GF-D8 (cell line): Measurements from ENCODE around the gene EFCAB5.
"Not testable (repeated sequence)": the region's sequence is repeated elsewhere in the genome, so short reads cannot be mapped to it uniquely, and the experiment has no call there.

Experiments used
- DNase-seq: peaks from one replicate; lab custom pipeline; 2025; lab: John Stamatoyannopoulos, UW

EFCAB5 gene

GRCh38 chr17:29941334-29941733 lies at the start of gene EFCAB5:
TSS of gene EFCAB5 (plus strand) at chr17:29941634. CDS start at chr17:29941797, 163 bp downstream.
- no peak for DNase-seq

DNA sequence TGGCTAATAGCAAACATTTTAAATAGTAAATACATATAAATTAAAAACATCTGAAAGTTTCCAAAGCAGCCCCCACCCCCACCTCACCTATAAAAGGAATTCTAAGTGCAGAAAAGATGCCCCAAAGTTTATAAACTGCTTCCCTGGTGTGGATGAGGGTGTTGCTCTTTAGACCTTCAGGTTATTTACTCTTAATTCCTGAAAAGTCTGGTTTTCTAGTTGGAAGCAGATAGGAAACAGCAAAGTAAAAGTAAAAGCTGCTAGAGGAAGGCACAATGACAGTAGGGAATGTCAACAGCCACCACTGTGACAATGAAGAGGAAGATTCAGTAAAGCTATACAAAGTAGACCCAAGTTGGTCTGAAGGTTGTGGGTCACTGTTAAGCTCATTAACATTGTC lies 49.2 kb upstream of the EFCAB5 start:
- DNase-seq: no peak

DNA sequence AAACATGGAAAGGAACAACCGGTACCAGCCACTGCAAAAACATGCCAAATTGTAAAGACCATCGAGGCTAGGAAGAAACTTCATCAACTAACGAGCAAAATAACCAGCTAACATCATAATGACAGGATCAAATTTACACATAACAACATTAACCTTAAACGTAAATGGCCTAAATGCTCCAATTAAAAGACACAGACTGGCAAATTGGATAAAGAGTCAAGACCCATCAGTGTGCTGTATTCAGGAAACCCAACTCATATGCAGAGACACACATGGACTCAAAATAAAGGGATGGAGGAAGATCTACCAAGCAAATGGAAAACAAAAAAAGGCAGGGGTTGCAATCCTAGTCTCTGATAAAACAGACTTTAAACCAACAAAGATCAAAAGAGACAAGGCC lies 44.3 kb upstream of the EFCAB5 start:
- not testable (repeated sequence) for DNase-seq

DNA sequence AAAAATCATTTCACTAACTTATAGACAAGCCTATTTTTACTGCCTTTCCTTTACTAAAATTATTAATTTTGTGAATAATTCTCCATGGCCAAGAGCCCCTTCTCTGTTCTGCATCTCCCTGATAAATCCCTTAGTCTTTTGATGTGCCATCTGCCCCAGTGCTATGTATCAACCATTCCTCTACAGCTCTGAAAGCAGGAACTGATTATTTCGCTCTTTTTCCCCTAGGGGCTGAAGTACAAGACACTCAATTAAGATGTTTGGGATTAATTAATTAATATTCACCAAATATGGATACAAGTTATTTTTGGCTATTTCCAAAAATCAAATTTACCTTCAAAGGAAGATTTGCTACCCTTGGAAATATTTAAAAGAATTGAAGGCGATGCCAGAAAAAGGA lies 38.0 kb upstream of the EFCAB5 start:
- no peak for DNase-seq

DNA sequence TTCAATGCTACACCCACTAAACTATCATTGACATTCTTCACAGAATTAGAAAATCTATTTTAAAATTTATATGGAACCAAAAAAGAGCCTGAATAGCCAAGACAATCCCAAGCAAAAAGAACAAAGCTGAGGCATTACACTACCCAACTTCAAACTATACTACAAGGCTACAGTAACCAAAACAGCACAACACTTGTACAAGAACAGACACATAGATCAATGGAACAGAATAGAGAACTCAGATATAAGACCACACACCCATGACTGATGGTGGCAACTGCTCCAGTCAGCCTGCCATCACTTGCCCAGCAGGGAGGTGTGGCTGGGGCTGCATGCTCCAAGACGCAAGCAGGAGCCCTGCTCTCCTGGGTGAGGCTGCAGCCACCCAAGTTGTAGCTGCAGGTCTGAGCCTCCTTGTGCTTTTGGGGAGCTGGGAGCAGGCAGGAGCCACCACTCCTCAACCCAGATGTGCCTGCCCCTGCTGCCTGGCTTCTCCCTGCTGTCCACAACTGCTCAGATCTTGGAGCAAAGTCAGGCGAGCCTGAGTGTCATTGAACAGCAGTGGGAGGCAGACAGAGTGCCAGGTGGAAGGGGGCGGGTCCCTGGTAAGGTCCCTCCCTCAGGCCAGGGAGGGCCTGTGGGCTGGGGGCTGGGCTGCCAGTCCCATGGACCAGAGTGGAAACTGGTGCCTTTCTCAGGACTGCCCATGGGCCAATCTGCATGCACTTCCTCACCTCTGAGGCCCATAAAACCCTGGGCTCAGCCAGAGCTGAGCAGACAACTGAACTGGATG lies 36.2 kb upstream of the EFCAB5 start:
- no peak for DNase-seq

- no peak for DNase-seq
These were observed 35.6 kb upstream of the EFCAB5 start for GRCh38 chr17:29905879-29906167.

DNA sequence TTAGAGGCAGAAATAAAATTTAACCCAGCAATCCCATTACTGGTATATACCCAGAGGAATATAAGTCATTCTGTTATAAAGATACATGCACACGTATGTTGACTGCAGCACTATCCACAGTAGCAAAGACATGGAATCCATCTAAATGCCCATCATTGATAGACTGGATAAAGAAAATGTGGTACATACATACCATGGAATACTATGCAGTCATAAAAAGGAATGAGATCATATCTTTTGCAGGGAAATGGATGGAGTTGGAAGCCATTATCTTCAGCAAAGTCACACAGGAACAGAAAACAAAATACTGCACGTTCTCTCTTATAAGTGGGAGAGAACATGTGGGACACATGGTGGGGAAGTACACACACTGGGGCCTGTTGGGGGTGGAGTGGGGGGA lies 34.5 kb upstream of the EFCAB5 start:
- DNase-seq: no peak

- DNase-seq: no peak
These were observed 32.0 kb upstream of the EFCAB5 start for GRCh38 chr17:29909236-29910003.

DNA sequence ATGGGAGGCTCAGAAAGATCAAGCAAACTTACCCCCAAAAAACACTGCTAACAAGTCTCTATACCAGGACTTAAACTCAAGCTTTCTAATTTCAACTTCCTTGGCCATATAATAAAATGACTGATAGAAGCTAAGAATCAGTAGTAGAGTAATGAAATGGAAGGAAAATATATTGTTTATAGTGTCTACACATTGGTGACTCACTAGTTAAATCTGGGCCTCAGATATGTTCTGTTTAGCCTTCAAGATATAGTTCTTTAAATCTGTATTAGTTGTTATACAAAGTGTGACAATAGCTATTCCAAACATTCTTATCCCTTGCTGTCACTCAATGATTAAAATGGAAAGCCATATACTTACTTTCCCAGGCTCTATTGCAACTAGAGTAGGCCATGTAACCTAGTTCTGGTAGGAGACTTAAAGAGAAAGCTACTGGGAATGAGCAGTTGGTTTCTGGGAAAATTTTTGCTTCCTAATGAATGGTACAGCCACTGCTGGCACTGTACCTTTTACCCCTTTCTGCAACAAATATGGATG lies 29.7 kb upstream of the EFCAB5 start:
- no peak for DNase-seq

- DNase-seq: no peak
These were observed 26.5 kb upstream of the EFCAB5 start for GRCh38 chr17:29914819-29915537.

DNA sequence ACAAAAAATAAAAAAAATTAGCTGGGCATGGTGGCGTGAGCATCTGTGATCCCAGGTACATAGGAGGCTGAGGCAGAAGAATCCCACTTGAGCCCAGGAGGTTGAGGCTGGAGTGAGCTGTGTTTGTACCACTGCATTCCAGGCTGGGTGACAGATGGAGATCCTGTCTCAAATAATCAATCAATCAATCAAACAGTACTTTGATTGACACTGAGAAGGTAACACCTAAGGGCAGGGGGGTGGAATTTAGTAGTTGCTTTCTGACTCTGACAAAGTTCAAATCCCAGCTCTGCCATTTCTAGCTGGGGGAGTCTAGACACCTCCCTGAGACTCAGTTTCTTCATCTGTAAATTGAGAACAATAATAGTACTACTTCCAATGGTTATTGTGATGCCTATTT lies 23.4 kb upstream of the EFCAB5 start:
- DNase-seq: no peak

DNA sequence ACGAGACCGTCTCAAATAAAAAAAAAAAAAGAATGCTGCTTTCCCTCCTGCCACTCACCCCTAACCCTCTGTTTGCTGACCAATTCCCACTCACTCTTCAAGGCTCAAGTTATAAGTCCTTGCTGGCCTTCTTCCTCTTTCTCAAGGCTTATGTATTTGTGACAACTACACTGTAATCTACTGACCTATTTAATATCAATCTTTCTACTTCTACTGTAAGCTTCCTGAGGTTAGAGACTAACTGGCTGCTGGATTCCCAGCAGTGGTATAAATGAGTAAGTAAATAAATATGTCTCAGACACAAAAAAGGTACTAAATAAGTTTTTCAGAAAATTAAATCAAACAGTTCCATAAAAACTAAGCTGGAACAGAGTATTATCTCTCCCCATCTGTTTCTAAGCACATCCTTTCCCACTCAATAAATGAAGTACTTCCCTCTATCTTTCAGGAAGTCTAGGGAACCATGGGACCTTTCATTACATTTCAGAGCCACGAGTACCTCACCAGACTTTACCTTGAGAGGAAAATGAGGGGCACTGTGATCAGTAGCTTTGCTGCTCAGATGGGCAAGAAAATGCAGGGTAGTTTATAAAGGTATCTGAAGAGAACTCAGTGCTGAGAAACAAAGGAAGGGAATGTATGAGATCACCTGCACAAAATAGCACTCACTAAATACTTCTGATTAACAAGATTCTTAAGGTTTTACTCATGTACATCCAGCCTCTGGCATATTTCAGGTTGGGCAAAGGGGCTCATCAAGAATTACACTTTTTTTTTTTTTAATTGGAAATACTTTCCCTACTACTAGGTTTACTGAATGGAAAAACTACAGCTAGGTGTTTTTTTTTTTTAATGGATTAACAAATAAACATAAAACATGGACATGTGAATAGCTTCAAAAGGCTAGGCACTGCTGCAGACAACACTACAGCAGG lies 22.2 kb upstream of the EFCAB5 start:
- DNase-seq: no peak

- DNase-seq: no peak
These were observed 16.6 kb upstream of the EFCAB5 start for GRCh38 chr17:29924786-29925185.

GRCh38 chr17:29927546-29927945 lies 13.9 kb upstream of the EFCAB5 start:
- DNase-seq: no peak

GRCh38 chr17:29929006-29929532 lies 12.4 kb upstream of the EFCAB5 start:
- no peak for DNase-seq

GRCh38 chr17:29929533-29930408 lies 11.7 kb upstream of the EFCAB5 start, which contains the start of gene SSH2:
TSS of gene SSH2 (minus strand) at chr17:29930228. CDS start at chr17:29930000, 228 bp downstream.
- peak; percentile 60 for DNase-seq

- no peak for DNase-seq
These were observed 10.9 kb upstream of the EFCAB5 start for GRCh38 chr17:29930409-29931010.

DNA sequence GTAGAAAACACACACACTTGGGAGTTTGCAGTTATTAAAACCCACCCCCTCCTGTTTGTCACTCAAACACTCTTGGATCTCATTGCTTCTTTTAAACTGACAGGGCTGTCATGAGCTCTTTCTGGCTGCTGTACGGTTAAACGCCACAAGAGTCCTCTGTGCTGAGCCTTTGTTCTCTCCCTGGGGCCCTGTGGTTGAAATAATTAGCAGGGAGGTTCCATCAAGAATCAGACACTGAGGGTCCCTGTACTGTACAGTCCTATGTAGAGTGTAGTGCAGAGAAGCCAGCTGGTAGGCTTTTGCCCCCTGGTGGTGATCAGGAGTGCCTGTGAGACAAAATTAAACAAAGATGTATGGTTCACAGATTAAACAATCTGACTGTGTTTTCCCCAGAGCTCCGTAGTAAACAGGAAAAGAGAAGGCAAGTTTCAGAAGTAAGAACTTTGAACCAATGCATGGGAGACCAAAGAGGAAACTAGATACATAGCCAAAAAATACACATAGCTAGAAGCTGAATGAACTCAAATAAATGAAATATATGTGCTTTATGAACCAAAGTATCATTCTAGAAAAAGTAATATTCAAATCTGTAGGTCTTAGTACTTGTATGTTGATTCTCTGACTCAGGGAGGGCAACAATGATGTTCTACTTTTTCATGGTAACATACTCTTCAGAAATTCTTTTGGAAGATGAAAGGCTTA lies 10.1 kb upstream of the EFCAB5 start:
- peak; percentile 60 for DNase-seq

- no peak for DNase-seq
These were observed 8.1 kb upstream of the EFCAB5 start for GRCh38 chr17:29933379-29933778.
